Measurements from ENCODE around the gene AQP1.

AQP1 gene

GRCh38 chr7:30886608-30887011, 25.0 kb upstream of the AQP1 start:
- no peak for DNase-seq

DNA sequence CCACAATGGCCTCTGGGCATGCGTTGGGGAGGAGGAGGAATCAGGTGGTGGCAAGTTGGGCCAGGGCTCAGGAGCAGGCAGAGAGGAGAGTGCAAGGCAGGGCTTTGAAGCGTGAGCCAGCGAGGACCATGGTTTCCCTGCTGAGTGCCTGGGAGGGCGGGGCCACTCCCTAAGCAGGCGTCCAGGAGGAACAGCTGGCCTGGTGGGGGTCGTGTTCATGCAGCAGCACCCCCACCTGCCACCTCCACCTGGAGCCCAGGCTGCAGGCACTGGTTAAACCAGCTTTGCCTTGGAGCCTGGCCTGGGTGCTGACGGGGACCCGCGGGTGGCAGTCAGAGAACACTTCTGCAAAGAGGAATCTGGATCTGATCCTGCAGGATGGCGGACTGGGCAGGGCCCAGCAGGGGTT, 24.2 kb upstream of the AQP1 start:
- DNase-seq: no peak

DNA sequence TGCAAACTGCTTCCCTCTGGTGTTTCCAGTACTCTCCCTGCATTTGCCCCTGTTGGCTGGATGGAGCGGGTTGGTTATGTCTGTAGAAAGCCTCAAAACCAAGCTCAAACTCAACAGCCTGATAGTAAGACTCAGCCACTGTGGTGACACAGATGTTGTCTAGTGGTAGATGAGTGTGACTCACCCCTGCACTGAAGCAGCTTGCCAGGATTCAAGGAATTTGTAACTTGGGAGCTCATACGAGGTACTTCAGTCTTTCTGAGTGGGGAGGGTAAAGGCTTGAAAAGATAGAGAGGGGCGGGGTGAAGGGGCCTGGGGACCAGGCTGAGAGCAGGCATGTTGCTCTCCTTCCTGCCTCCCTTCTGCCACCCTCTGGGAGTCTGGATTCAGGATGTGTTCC, 22.9 kb upstream of the AQP1 start:
- DNase-seq: no peak

GRCh38 chr7:30890226-30890625, 21.4 kb upstream of the AQP1 start:
- DNase-seq: no peak

DNA sequence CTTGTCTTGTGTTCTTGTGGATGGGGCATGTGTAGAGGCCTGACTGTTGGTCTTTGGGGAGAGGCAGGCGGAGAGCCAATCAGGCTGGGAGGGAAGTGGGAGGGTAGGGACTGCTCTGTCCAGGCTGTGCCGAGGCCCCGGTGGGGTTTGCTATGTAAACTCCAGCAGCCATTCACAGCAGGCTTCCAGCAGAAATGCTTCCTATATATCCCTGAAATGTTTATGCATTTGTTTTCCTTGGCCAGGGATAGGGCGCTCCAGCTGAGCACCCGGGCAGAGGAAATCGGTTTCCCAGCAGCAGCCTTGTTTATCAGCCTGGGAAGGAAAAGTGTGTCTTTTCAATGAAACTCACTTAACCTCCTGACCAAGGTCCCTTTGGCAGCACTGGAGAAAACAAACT, 18.3 kb upstream of the AQP1 start:
- DNase-seq: no peak

- DNase-seq: no peak
These were observed 17.6 kb upstream of the AQP1 start for GRCh38 chr7:30894009-30894408.

- DNase-seq: peak; percentile 29 to 44
These were observed 16.6 kb upstream of the AQP1 start for GRCh38 chr7:30894866-30895605.

GRCh38 chr7:30896036-30896435, 15.6 kb upstream of the AQP1 start:
- no peak for DNase-seq

- DNase-seq: no peak
These were observed 14.6 kb upstream of the AQP1 start for GRCh38 chr7:30896783-30897637.

GRCh38 chr7:30897770-30898169, 13.9 kb upstream of the AQP1 start:
- no peak for DNase-seq

DNA sequence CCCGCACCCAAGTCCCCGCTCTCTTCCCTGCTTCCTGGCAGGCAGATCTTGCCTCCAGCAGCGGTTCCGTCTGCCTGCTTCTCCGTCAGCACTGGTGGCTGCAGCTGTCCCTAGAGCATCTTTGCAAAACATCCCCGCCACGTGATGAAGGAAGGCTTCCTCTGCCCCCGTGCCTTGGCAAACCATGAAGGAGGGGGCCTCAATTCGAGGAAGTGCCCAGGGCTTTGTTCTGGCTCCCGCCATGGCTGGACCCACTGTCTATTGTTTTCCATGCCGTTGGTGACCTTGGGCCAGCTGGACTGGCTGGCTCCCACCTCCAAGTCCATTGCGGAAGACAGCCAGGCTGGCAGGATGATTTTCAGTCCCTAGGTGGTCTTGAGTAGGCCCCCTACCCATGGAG, 13.2 kb upstream of the AQP1 start:
- DNase-seq: no peak

DNA sequence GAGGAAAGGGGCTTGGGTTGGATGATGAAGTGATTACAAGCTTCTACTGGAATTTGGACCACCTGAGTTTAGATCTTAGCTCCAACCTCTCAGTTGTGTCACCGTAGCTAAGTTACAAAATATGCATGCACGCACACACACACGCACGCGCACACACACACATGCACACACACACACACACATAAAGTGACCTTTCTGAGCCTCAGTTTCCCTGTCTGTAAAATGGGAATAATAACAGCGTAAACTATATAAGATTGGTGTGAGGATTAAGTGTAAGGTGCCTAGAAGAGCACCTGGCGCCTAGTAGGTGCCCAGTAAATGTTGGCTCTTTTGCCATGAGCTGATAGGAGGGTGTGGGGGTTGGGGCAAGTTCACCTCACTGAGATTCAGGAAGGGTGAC, 12.6 kb upstream of the AQP1 start:
- no peak for DNase-seq

DNA sequence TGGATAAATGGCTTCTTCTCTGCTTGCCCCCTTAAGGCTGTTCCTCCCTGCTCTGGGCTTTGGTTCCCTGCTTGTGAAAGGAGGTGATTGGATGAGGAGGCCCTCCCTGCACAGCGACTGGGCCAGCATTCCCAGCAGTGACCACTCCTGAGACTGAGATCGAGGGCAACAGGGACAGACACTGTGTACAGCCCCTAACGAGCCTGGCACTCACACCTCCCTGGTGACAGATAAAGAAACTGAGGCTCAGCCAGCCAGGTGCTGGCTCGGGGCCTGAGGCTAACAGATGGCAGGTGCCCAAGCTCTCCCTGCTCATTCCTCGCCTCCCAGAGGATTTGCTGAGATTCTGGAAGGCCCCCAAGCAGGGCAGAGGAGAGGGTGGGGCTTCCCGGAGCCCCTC, 12.0 kb upstream of the AQP1 start:
- DNase-seq: no peak

- DNase-seq: no peak
These were observed 11.6 kb upstream of the AQP1 start for GRCh38 chr7:30900053-30900452.

GRCh38 chr7:30900803-30901362, 10.8 kb upstream of the AQP1 start:
- no peak for DNase-seq

DNA sequence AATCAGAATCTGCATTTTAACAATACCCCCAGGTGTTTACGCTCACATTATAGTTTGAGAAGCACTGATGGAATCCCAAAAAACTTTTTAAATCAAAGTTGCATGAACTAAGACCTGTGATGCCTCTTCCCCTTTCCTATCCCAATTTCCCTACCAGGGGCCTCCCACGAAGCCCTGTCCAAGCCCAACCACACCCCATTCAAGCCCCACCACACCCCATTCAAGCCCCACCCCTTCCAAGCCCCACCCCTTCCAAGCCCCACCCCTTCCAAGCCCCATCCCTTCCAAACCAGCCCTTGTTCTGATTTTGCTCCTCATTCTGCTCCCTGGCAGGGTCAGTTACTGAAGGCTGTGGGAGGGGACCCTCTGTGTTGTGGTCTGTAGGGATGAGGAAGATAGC, 9.8 kb upstream of the AQP1 start:
- DNase-seq: no peak

GRCh38 chr7:30902466-30902865, 9.2 kb upstream of the AQP1 start:
- DNase-seq: no peak

GRCh38 chr7:30903146-30903545, 8.5 kb upstream of the AQP1 start:
- no peak for DNase-seq

DNA sequence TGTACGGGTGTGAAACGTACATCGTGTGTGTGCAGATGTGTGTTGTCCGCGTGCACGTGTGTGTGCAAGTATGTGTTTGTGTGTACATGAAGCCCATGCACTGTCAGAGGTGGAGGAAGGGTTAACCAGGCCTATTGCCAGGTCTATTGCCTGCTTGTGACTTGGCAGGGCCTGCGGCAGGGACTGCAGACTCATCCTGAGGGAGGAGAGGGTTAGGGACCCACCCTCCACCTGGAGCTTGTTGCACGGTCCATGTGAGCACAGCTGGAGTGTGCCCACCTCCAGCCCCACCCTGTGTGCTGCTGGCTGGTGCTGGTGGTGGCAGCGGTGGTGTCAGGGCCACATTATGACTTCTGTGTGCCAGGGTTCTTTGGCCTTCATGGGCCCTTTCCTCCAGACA, 7.1 kb upstream of the AQP1 start:
- DNase-seq: no peak

- no peak for DNase-seq
These were observed 6.3 kb upstream of the AQP1 start for GRCh38 chr7:30905078-30906012.

- DNase-seq: no peak
These were observed 5.6 kb upstream of the AQP1 start for GRCh38 chr7:30906014-30906413.

DNA sequence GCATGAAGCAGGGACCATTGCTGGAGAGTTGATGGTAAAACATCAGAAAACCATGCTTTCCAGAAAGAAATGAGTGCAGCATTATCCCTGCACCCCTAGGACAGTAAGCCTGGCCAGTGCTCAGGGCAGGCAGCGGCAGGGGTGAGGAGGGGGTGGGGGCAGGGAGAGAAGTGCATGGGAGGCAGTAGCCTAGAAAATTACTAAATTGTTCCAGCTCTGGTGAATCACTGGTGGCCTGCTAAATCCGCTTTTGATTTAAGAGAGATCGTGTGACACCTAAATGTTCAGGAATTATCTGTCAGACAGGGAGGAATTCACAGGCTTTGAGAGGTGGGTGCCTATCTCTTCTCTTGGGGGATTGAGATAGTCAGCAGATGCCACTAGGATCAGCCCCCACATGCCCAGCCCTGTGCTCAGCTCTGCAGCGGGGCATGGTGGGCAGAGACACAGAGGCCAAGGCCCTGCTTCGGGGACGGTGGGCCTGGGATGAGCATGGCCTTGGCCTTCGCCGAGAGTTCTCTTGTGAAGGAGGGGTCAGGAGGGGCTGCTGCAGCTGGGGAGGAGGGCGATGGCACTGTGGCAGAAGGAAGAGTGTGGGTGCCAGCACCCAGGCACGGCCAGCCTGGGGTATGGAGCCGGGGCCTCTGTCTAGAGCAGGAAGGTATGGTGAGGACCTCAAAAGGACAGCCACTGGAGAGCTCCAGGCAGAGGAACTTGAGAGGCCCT, 5.0 kb upstream of the AQP1 start:
- no peak for DNase-seq

All from inflammatory macrophage treated with lipopolysaccharide for 1 hour (primary cell).